ENCODE results near the gene LCE1A.

The LCE1A gene, protein sequence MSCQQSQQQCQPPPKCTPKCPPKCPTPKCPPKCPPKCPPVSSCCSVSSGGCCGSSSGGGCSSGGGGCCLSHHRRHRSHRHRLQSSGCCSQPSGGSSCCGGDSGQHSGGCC

DNA sequence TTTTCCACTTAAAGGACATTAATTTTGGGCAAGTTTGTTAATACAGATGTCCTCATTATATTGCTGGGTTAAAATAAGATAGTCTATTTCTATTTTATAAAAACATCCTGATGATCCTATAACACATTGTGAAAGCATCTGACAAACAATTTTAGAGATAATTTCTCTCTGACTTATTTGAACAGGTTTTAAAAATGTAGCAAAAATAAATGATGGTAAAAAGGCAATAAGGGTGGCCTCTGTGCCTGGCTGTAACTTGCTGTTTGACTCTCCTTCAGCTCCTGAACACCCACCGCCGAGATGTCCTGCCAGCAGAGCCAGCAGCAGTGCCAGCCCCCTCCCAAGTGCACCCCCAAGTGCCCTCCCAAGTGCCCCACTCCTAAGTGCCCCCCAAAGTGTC, at the start of gene LCE1A:
LCE1A (plus strand) TSS at position 301 of the 400 bp plus-strand sequence; CDS start at position 301, 0 bp downstream.
- DNase-seq: no peak

DNA sequence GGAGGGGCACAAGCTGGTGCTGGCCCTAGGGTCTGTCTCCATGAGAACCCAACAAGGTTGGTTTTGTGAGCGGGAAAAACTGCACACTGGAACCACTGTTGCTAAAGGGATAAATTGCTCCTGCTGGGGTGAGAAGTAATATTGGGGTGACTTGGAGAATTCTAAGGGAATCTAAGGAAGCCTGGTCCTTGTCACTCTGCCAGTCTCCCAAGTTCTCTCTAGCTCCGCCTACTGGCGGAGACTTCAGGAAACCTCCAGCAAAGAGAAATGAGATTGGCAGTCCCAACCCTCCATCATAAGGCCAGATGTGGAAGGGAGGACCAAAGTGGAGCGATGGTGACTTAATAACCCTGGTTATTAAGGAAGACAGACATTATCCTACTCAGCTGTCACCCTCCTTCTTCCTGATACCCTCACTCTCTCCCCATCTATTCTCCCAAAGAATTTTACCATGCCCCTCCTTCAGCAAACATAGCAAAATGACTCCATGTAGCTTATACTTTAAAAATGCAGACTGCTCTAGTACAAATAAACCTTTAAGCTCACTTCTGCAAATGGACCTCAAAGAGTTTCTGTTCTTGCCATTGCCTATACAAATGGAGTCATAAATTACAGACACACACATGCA, 49.6 kb upstream of the LCE1A start:
- no peak for DNase-seq

GRCh38 chr1:152783095-152783494, 44.2 kb upstream of the LCE1A start:
- DNase-seq: no peak

DNA sequence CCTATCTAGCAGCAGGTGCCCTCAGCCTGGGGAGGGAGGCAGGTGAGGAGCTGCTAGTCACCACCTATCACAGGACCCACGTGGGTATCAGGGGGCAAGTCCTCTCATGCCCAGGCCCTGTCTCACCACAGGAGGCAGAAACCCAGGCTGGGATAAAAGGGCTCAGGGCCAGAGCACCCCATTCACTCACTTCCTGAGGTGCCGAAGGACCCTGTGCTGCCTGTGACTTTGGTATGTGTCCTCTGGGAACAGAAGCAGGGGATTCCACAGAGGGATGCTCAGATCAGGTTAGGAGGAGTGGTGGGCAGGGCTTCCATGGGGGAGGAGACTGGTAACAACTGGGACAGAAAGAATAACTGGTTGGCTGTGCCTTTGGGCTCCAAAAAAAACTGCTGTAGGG, 41.2 kb upstream of the LCE1A start, which contains the start of gene LCE1E:
LCE1E (plus strand) TSS at position 181 of the 400 bp plus-strand sequence. CDS start 1,043 bp downstream, outside the sequence.
- DNase-seq: no peak

DNA sequence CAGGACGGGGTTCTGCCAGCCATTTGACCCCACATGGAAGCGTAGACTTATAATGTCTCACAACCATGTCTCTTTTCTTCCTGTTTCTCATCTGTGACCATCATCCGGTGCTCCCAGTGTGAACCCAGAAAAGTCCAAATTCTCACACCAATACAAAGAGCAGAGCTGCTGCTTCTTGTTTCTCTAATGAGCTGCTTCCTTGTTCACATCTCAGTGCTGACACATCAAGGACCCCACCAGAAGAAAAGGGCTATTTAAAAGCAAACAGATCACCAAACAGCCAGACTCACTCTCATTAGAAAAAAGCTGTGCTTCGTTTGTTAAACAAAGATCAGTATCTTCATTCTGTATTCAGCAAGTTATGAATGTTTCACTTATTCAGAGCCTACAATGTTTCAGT, 31.6 kb upstream of the LCE1A start:
- DNase-seq: no peak

- DNase-seq: no peak
Measured at GRCh38 chr1:152796421-152796820, 30.9 kb upstream of the LCE1A start, which contains the start of gene LCE1D. TSS of gene LCE1D (plus strand) at chr1:152796721. CDS start at chr1:152797795, 1,074 bp downstream.

DNA sequence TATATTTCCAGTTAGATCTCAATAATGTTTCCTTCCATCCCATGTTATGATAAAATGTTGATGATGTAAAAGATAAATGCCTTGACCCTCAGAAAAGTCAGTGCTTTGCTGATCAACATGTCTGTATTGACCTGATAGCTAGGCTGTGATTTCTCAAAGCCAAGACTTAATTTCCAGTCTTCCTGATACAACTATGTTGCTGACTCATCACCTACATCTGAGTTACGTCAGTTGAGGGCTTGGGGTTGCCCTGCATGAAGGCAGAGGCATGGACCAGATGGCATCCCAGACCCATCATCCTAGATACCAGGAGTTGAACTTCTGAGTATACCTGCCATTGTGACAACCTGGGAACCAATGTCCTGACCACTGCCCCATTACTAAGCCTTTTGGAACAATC, 25.9 kb upstream of the LCE1A start:
- no peak for DNase-seq

GRCh38 chr1:152806576-152806975, 20.7 kb upstream of the LCE1A start, which contains the start of gene LCE1C:
TSS of gene LCE1C (minus strand) at chr1:152806651. CDS start at chr1:152805478, 1,173 bp downstream.
- DNase-seq: no peak

DNA sequence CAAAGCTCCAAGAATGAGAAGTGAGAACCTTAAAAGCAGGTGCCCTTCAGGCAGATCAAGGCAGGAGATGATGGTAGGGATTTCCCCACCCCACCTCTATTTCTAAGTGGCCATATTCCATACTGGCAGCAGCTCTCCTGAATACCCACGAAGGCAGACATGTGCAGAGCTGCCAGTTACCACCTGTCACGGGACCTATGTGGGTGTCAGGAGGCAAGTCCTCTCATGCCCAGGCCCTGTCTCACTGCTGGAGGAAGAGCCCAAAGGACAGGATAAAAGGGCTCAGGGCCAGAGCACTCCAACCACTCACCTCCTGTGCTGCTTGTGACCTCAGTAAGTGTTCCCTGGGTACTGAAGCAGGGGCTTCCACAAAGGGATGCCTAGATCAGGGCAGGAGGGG, 16.2 kb upstream of the LCE1A start:
- DNase-seq: no peak

DNA sequence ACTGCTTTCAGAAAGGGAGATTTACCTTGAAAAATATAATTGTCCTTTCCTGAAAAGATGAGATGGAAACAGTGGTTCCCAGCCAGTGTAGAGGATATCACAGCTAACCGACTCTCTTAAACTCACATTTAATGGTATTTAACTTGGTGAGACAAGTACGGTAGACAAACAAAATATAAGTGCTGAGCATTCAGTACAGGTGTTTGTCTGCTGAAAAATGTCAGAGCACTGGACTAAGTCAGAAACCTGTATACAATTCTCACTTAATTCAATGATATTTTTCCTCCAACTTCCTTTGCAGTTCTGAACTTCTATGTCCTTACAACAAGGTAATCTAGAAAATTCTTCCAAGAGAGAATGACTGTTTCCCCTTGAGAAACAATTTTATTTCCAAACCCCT, 15.6 kb upstream of the LCE1A start, which contains the start of gene LCE1B:
LCE1B (plus strand) TSS at position 301 of the 400 bp plus-strand sequence. CDS start 476 bp downstream, outside the sequence.
- DNase-seq: no peak

DNA sequence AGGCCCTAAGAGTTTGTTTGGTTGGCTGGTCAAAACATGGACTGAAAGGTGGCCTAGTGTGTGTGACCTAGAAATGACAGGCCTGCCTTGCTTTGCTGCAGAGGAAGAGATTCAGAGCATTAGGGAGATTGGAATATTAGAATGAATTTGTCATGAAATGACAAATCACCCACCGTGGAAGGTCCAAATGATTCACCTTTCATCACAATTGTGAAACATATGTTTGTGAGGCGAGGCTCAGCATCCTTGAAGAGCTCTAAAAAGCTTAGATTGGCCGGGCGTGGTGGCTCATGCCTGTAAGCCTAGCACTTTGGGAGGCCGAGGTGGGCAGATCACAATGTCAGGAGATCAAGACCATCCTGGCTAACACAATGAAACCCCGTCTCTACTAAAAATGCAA, 10.0 kb upstream of the LCE1A start:
- DNase-seq: no peak

DNA sequence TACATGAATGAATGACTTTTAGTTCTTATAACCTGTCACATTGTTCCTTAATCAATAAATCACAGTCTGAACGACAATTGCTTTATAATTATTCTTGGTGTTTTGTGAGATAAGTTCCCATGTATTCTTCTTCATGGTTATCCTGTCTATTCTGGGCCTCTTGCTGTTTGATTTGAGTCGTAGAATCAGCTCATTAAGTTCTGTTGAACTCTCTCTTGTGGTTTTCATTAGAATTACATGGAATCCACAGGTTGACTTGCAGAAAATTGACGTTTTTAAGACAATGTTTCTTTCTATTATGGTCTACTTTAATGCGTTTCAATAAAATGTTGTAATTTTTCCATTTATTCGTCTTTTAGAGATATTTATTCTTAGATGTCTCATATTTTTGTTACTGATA, 4.0 kb upstream of the LCE1A start:
- no peak for DNase-seq

GRCh38 chr1:152824964-152825363, 2.3 kb upstream of the LCE1A start:
- DNase-seq: no peak

DNA sequence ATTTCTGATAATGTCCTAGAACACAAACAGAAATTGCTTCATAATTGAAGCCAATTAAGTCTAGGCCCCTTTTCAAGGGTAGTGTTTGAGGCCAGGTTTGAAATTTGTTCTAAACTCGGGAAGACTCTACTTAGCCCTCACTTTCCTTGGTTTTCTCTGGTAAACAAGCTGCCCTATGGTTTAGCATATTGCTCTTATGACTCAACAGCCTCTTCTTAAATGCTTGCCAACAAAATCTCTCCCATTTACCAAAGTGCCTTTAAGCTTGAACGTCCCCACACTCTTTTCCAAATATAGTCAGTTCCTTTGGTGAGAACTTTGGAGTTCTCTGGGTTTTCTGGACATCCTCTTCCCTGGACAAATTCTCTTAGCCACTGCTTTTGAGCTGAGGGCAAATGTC, 9.6 kb downstream of the LCE1A start:
- no peak for DNase-seq

DNA sequence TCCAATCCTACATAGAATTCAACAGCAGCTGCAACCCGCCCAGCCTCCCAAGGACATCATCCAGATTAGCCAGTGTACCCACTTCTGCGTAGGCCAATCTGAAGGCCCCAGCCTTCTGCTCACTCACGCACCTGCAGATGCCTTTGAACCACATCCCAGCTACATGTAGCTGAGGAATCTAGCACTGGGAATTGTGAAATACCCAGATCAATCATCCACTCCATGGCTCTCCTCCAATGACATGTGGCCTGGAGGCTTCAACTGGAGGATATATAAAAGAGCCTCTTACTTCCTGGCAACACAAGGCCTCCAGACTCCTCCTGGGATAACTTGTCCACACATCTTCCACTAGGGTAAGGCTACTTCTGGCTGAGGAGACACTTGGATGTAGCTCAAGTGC, 15.3 kb downstream of the LCE1A start, which contains the start of gene LCE6A:
LCE6A (plus strand) TSS at position 301 of the 400 bp plus-strand sequence. CDS start 665 bp downstream, outside the sequence.
- DNase-seq: no peak

DNA sequence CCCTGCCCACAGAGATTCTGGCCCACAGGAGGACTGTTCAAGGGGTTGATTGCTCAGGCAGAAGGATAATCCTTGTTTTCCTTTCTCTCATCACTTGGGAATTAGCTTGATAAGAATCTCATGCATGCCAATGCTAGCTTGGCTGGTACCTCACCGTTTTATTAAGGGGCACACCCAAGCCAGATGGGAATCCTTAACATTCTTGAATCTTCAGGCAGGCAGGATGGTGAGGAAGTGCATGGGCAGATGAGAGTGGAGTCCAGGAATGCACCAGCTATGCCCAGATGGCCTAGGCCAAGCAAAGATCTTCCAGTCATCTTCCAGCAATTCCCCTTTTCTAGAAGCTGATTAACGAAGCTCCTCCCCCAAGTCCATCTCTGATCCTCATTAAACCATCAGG, 28.4 kb downstream of the LCE1A start:
- DNase-seq: no peak

- DNase-seq: no peak
Measured at GRCh38 chr1:152858062-152858461, 30.8 kb downstream of the LCE1A start.

- DNase-seq: no peak
Measured at GRCh38 chr1:152859696-152860095, 32.4 kb downstream of the LCE1A start, which contains the start of gene LCE7A. TSS of gene LCE7A (plus strand) at chr1:152859996. CDS start at chr1:152860698, 702 bp downstream.

DNA sequence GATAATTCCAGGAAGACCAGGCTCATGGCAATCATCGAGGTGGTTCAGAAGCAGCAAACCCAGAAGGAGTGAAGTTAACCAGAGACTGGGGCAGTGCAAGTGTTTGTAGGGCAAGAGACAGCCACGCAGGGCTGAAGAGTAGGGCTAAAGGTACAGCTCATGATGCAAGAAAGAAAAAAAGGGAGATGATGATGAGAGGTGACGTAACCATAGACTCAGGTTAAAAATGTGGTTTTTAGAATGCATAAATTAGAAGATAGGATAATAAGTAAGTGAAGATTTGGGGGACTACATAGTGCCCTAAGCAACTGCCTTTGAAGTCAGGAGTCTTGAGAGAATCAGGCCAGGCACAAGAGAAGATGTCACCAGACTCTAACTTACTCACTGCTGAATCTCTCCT, 32.9 kb downstream of the LCE1A start:
- DNase-seq: no peak

GRCh38 chr1:152861374-152861773, 34.1 kb downstream of the LCE1A start:
- no peak for DNase-seq

- no peak for DNase-seq
Measured at GRCh38 chr1:152864443-152864842, 37.2 kb downstream of the LCE1A start.

- no peak for DNase-seq
Measured at GRCh38 chr1:152866321-152866720, 39.0 kb downstream of the LCE1A start.

- peak; percentile 76 to 80 for DNase-seq
Measured at GRCh38 chr1:152869808-152870419, 42.6 kb downstream of the LCE1A start.

Data from NCI-H2081 (cell line).